ENCODE measurements around the gene KRT7.

KRT7 gene

GRCh38 chr12:52212701-52213563, 20.1 kb upstream of the KRT7 start:
- DNase-seq, result no peak

DNA sequence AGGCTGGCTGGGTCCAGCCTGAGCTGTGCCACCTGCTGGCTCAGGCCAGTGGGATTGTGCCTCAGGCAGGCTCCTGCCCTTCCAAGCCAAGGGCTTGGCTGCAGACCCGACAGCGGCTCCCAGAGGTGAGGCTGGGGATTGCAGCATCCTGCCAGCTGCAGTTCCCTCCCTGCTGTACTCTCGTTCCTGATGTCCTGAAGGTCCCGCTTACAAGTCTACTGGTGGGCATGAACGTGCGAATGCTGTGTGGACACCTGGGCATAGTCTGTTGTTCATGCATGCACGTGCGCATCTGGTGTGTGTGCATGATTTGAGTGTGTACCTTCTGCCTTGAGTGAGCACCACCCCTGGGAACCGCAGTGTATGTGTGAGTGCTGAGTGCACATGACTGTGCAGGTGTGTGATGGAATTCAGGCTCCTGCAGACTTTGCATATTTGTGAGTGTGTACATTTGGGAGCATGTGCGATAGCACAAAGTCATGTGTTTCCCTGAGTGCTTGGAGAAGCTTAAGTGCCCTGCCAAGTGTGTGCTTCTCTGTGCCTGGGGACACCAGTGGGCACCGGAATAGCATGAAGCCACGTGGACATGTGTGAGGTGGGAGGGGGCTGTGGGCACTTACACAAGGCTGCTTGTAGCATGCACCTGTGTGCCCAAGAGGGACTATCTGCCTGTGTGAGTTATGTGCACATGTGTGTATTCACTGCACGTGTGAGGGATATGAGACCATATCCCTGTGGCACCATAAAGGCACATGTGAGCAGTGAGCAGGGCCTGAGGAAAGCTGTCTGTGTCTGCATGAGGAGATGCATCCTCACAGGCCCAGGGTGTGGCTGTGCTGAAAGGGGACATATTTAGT, 19.3 kb upstream of the KRT7 start:
- DNase-seq, result peak; percentile 98

DNA sequence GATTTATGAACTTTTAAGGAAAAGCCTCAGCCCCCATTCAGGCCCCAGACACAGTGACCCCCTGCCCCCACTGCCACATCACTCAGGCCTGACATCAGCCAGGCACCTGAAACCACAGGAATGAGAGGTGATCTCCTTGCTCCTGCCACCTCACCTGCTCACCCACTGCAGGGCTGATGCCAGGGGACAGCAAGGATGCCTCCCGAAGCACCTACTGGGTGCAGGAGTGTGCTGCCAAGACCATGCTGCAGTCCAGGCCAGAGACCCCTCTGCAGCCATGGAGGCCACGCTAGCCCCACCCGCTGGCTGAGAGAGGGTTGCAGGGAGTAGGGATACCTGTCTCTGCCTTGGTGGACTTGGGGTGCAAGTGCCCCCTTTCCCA, 18.6 kb upstream of the KRT7 start:
- DNase-seq, result peak; percentile 71

DNA sequence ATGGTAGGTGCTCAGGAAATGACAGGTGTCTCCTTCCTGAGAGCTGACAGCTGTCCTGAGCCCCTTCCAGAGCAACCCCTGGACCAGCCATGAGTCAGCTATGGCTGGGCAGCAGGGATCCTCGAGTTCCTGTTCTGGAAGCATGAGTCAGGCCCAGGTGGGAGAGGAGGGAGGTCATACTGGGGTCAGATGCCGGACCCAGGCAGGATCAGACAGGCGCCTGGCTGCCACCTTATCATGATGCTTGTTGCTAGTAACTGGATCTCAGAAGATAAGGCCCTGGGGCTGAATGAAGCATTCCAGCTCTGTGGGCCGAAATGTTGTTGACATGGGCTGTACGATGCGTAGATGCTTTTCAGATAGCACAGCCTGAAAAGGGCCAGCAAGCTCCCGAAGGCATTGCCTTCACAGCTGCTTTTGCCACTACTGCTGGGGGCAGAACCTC, 17.4 kb upstream of the KRT7 start:
- DNase-seq, result peak; percentile 99

GRCh38 chr12:52216100-52216499, 16.9 kb upstream of the KRT7 start:
- peak; percentile 79 for DNase-seq

GRCh38 chr12:52216807-52217206, 16.2 kb upstream of the KRT7 start:
- no peak for DNase-seq

- peak; percentile 95 for DNase-seq
Observed at GRCh38 chr12:52217223-52217622, 15.8 kb upstream of the KRT7 start.

- DNase-seq, result no peak
Observed at GRCh38 chr12:52218001-52218400, 15.0 kb upstream of the KRT7 start.

- no peak for DNase-seq
Observed at GRCh38 chr12:52220477-52220876, 12.6 kb upstream of the KRT7 start.

GRCh38 chr12:52221070-52221781, 11.8 kb upstream of the KRT7 start:
- DNase-seq, result no peak

DNA sequence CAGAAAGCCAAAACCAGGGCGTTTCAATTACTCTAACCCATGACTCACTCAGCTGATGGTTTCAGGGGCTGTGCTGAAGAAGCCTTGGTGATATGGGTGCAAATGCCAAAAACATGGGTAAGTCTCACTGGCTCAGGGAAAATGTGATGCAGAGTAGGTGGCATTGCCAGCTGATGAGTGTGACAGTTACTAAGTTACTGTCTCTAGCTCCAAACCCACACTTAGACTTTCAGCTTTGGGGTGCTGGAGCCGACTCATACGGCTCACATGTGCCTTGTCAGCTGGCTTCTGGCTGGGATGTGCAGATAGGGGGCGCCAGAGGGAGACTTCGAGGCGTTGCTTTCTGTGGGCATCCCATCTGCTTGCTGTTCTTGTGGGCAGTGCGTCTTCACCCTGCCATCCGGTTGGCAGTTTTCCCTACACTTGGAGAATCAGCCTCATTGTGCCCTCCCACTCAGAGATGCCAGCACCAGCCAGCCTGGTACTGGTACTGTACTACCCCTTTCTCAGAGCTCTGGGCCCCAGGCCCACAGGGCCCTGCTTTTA, 11.1 kb upstream of the KRT7 start:
- DNase-seq, result peak; percentile 86

- no peak for DNase-seq
Observed at GRCh38 chr12:52222692-52223091, 10.4 kb upstream of the KRT7 start.

DNA sequence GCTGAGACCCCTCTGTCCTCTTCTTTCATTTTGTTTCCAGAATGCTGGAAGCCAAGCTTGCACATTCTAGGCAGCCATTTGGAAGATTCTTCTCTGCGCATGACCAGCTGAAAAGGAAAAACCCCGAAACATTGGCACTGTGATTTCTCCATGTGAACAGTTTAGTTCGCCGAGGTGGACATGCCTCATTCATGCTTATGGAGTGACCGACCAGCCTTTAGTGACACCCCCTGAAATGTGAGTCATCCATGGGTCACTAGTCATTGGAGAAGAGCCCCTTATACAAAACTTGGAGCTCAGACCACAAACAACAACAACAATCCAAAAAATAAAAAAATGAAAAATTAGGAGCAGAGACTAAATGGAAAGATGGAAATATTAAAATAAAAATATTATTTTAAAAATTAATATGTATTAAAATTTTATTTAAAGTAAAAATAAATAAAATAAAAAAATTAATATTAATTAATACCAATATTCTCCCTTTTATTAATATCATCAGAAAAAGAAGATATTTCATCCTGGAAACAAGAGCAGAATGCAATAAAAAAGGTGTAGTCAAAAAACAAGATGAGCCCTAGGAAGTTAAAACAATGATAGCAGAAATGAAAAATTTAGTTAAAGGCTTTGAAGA, 9.5 kb upstream of the KRT7 start:
- DNase-seq, result no peak

DNA sequence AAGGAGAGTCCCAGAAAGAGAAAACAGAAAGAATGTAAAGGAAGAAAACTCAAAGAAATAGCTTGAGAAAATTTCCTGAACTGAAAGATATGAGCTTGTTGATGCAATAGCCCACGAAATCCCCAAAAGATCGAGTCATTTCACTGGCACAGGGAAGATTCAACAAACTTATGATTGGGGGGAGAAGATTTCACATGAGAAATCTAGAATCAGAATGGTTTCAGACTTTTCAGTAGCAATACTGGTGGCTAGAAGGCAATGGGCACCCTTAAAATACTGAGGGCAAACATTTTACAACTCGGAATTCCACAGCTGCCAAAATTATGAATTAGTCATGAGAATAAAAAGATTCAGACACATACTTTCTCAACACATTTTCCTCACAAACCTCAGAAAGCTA, 8.9 kb upstream of the KRT7 start:
- DNase-seq, result no peak

DNA sequence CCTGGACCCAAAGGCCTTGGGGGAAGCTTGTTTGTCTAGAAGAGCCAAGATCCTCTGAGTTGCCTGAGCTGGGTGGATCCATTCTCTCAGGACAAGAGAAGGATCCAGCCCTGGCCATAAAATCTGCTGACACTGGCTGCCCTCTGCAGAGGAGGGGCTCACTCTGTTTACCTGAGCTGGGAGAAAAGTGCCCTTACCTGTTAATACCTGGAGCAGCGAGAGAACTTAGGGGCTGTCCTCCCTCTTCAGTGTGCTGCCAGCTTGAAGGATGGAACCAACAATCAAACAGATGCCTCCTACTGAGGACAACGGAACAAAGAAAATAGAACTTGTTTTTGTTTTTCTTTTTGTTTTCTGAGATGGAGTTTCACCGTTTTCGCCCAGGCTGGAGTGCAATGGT, 7.3 kb upstream of the KRT7 start:
- no peak for DNase-seq

DNA sequence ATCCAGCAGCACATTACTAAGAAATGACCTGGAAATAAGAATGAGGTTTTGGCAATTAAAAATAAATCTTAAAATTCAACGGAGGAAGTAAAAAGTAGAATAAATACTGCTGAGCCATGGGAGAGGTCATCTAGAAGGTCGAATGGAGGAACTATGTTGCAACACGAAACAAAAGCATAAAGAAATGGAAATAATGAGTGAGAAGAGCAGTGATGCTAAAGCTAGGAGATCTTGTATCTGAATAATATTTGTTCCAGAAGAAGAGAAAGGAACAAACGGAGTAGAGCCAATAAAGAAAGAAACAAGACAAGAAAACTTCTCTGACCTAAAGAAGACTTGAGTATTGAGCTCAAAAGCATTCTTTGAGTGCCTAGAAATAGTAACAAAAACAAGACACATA, 6.6 kb upstream of the KRT7 start:
- no peak for DNase-seq

DNA sequence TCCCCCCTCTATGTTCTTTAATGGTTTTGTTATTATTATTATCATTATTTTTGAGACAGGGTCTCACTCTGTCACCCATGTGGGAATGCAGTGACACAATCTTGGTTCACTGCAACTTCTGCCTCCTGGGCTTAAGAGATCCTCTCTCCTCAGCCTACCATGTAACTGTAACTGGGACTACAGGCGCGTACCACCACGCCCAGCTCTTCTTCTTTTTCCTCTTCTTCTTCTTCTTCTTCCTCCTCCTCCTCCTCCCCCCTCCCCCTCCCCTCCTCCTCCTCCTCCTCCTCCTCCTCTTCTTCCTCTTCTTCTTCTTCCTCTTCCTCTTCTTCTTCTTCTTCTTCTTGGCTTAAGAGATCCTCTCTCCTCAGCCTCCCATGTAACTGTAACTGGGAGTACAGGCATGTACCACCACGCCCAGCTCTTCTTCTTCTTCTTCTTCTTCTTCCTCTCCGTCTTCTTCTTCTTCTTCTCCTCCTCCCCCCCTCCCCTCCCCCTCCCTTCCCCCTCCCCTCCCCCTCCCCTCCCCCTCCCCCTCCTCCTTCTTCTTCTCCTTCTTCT, 5.4 kb upstream of the KRT7 start:
- no peak for DNase-seq

DNA sequence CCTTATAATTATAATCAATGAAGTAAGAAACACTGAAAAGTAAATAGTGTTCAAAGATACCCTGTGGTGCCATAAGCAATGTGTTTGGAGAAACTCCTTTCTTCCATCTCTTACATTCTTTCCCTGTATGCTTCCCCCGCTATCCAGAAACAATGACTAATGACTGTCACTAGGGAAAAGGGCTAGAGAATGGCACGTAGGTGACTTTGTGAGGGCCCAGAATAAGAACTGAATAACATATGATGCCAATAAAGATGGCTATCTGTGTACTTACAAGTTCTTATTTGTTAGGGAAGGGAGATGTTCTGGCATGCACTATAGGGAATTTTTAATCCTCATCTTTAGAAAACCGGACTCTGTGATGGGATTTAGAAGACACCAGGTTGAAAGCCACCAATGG, 4.7 kb upstream of the KRT7 start:
- no peak for DNase-seq

DNA sequence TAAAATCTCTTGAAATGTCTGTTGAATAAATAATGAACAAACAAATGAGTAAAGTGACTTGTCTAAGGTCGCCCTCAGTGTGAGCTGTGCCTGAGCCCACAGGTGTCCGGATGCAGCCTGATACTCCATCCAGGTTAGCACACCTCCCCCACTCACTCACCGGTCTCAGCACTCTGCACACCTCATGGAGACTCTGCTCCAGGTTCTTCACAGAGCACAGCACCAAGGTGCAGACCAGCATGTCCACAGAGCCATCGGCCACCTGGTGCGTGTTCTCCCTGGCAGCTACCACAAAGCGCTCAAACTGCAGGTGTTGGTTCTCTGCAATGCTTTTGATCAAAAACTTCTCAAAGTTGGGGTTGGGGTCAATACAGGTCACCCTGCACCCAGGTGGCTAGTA, 4.1 kb upstream of the KRT7 start:
- DNase-seq, result no peak

DNA sequence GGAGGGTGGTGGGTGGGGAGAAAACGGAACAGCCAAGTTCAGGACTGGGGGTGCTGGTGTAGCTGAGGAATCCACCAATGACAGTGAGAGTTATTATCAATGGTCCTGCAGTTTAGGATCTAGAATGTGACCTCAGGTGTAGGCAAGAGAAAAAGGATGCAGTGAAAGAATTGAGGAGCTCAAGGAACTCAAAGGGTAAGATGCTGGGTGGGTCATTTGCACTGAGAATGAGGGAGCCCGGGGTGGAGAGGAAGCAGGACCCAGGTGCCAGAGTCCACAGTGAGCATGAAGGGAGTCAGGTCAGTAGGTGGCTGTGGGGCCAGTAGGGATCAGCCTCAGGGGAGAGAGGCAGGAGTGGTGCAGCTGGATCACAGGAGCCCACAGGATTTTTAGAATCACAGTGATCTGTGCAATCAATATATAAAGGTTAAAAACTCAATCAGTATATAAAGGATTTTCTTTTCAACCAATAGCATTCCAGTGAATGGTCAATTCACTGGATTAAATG, 3.2 kb upstream of the KRT7 start:
- no peak for DNase-seq

DNA sequence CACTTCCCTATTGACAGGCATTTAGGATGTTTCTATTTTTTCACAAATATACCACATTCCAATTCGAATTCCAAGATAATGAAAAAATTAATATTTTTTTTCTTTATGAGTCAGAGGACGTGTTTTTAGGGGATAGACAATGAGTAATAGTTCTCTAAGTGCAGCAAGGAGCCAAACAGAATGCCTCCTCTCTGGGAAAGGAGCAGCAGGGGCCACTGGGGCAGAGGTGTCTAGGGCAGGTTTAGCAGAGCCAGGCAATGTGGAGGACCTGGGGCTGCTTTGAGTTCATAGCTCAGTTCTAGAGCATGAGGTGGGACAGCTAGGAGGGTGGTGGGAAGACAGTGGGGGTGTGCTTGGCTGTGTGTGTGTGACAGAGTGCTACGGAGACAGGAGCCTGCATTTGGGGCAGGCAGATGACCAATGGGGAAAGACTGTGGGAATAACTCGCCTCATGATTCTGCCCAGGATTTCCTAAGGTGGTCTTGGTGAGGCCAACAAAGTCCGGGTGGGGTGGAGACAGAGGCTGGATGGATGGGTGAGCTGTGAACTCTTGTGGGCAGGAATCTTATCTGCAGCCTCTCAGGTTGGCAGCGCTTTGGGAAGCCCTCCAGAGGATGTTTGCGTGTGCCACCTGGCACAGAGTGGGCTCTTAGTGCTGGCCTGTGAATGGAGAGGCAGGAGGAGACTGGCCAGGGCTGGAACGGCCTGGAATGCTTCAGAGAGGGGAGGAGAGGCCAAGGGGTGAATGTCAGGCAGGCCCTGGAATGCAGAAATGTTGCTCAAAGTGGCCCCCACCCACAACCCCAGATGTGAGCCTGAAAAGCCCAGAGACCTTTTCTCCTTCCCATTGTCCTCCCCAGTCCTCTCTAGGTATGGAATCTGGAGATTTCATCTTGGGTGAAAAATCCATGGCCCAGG, 2.4 kb upstream of the KRT7 start:
- DNase-seq, result peak; percentile 85
